Stimulated activated CD4-positive, alpha-beta T cell treated with anti-CD3 and anti-CD28 coated beads, Interleukin-4, amount 100 ng/mL, for 1 hour (primary cell): ENCODE data around the gene KCNN1.
A peak's percentile ranks its signal among the peaks of the same experiment; 100 is the strongest.

ENCODE experiments used
- DNase-seq: peaks from one replicate; pipeline ENCODE4 v3.0.0-alpha.2; 2020

KCNN1 gene

GRCh38 chr19:17947815-17948513 is 18.9 kb upstream of the KCNN1 start:
- DNase-seq, result peak; percentile 95

GRCh38 chr19:17948514-17948900 is 18.4 kb upstream of the KCNN1 start:
- DNase-seq, result no peak

- DNase-seq, result peak; percentile 17
Measured at GRCh38 chr19:17948931-17949930, 17.7 kb upstream of the KCNN1 start.

GRCh38 chr19:17949956-17950309 is 17.0 kb upstream of the KCNN1 start:
- DNase-seq, result no peak

GRCh38 chr19:17950310-17951156 is 16.4 kb upstream of the KCNN1 start:
- DNase-seq, result peak; percentile 29

- no peak for DNase-seq
Measured at GRCh38 chr19:17951157-17951989, 15.5 kb upstream of the KCNN1 start.

GRCh38 chr19:17951990-17952976 is 14.6 kb upstream of the KCNN1 start:
- no peak for DNase-seq

GRCh38 chr19:17953316-17953801 is 13.5 kb upstream of the KCNN1 start:
- DNase-seq, result no peak

GRCh38 chr19:17953869-17954268 is 13.0 kb upstream of the KCNN1 start:
- DNase-seq, result no peak

- no peak for DNase-seq
Measured at GRCh38 chr19:17954401-17954800, 12.5 kb upstream of the KCNN1 start.

- DNase-seq, result no peak
Measured at GRCh38 chr19:17957149-17957849, 9.6 kb upstream of the KCNN1 start.

- DNase-seq, result no peak
Measured at GRCh38 chr19:17957885-17958284, 9.0 kb upstream of the KCNN1 start.

- no peak for DNase-seq
Measured at GRCh38 chr19:17963936-17964691, 2.8 kb upstream of the KCNN1 start.

GRCh38 chr19:17965370-17966128 is 1.4 kb upstream of the KCNN1 start:
- no peak for DNase-seq

GRCh38 chr19:17966129-17966483 is 801 bp upstream of the KCNN1 start:
- DNase-seq, result no peak

- no peak for DNase-seq
Measured at GRCh38 chr19:17967257-17968051, 547 bp downstream of the KCNN1 start.

- no peak for DNase-seq
Measured at GRCh38 chr19:17968362-17968761, 1.5 kb downstream of the KCNN1 start.
